Measurements from ENCODE around the gene GADL1.
A peak's percentile ranks its signal among the peaks of the same experiment; 100 is the strongest.

GADL1 gene

DNA sequence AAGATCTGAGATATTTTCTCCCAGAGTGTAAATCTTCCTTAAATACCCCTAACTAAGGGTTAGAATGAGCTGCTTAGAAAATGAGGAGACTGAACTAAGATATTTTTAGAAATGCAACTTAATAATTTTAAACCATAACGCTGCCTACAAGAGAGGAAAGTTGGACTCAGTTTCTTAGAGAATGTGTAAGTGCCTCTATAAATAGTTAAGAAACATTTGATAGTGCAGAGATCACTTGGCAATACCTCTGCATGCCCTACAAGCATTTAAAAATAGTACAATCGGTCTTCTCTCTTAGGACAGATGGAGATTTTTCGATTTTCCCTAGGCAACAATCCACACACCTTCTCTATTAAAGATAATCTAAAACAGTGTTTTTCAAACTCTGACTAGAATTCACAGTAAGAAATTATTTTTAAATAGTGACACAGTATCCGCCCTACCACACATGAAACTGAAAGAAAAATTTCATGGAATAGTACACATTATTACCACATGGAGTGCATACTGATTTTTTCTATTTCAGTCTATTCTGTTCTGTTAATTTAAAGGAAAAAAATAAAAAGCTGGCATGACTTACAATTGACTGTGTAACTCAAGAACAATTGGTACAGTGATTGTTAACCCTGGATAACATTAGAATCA, 83.2 kb downstream of the GADL1 start:
- Histone ChIP-seq H3K4me3 (ENCODE audit: low read depth, low read length) (peak overlapping the region; percentile 27; the same call in 1 of the 2 replicates), H3K79me2 (ENCODE audit: control insufficient read depth, insufficient read depth, low read length, unreplicated experiment) (no peaks in the 10 kb centered on the region), H3K4me1 (ENCODE audit: control insufficient read depth, insufficient read depth, low read length, unreplicated experiment) (no peaks in the 10 kb centered on the region), H3K27ac (ENCODE audit: low read depth, low read length) (no peak overlapping the region), H3K27me3 (ENCODE audit: insufficient read depth, low read length) (no peaks in the 10 kb centered on the region), H3K36me3 (ENCODE audit: insufficient read depth, low read length) (no peaks in the 10 kb centered on the region), H2AFZ (ENCODE audit: low read length, unreplicated experiment) (peak overlapping the region; percentile 30)

DNA sequence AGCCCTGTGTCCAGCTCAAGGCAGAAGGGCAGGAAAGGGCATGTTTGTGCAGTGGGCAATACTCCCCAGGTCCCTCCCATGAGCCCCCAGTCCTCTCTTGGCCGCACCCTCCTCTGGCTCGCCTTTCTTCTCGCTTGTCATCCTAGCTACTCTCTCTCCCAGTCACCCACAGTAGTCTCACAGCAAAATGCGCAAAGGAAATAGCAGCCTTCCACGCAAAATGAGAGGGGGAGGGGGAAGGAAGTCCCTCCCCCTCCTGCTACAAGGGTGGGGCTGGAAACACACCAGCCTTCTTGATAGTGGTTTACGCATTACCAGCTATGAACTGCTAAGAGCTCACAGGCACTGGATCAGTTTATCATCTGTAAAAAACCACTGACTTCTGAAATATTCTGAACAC, 83.8 kb downstream of the GADL1 start:
- Histone ChIP-seq H3K27ac (ENCODE audit: low read depth, low read length) (no peak overlapping the region), H2AFZ (ENCODE audit: low read length, unreplicated experiment) (peak overlapping the region; percentile 30), H3K79me2 (ENCODE audit: control insufficient read depth, insufficient read depth, low read length, unreplicated experiment) (no peaks in the 10 kb centered on the region), H3K36me3 (ENCODE audit: insufficient read depth, low read length) (no peaks in the 10 kb centered on the region), H3K4me1 (ENCODE audit: control insufficient read depth, insufficient read depth, low read length, unreplicated experiment) (no peaks in the 10 kb centered on the region), H3K4me3 (ENCODE audit: low read depth, low read length) (no peak overlapping the region), H3K27me3 (ENCODE audit: insufficient read depth, low read length) (no peaks in the 10 kb centered on the region)

DNA sequence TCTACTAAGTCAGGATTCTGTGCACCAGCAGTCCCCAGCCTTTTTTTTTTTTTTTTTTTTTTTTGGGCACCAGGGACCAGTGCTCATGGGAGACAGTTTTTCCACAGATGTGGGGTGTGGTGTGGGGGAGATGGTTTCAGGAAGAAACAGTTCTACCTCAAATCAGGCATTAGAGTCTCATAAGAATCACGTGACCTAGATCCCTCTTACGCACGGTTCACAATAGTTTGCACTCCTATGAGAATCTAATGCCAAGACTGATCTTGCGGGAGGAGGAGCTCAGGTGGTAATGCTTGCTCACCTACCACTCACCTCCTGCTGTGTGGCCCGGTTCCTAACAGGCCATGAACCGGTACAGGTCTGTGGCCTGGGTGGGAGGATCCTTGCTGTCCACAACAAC, 88.8 kb downstream of the GADL1 start:
- Histone ChIP-seq H3K27me3 (ENCODE audit: insufficient read depth, low read length) (no peaks in the 10 kb centered on the region), H3K36me3 (ENCODE audit: insufficient read depth, low read length) (no peaks in the 10 kb centered on the region), H3K4me3 (ENCODE audit: low read depth, low read length) (no peak overlapping the region), H2AFZ (ENCODE audit: low read length, unreplicated experiment) (no peak overlapping the region), H3K27ac (ENCODE audit: low read depth, low read length) (no peak overlapping the region), H3K4me1 (ENCODE audit: control insufficient read depth, insufficient read depth, low read length, unreplicated experiment) (no peaks in the 10 kb centered on the region), H3K79me2 (ENCODE audit: control insufficient read depth, insufficient read depth, low read length, unreplicated experiment) (no peaks in the 10 kb centered on the region)

DNA sequence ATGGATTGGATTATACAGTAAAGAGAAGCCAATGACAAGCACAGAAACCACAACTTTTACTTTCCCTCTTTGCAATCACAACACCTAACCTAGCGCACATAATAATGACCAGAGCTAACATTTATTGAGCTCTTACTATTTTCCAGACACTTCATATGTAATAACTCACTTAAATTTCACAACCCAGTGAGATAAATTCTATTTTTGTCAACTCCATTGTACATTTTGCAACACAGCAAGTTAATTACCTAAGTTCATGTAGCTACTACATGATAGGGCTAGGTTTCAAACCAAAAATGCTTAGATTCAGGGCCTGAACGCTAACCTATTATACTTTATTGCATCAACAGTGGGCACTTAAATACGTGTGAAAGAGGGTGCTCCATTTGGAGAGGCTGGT, 89.5 kb downstream of the GADL1 start:
- no peaks in the 10 kb centered on the region for H3K27me3 ChIP-seq (ENCODE audit: insufficient read depth, low read length)
- H3K4me1 ChIP-seq (ENCODE audit: control insufficient read depth, insufficient read depth, low read length, unreplicated experiment) = no peaks in the 10 kb centered on the region
- H3K79me2 ChIP-seq (ENCODE audit: control insufficient read depth, insufficient read depth, low read length, unreplicated experiment) = no peaks in the 10 kb centered on the region
- H3K36me3 ChIP-seq (ENCODE audit: insufficient read depth, low read length) = no peaks in the 10 kb centered on the region
- no peak overlapping the region for H3K27ac ChIP-seq (ENCODE audit: low read depth, low read length)
- no peak overlapping the region for H2AFZ ChIP-seq (ENCODE audit: low read length, unreplicated experiment)
- no peak overlapping the region for H3K4me3 ChIP-seq (ENCODE audit: low read depth, low read length)

DNA sequence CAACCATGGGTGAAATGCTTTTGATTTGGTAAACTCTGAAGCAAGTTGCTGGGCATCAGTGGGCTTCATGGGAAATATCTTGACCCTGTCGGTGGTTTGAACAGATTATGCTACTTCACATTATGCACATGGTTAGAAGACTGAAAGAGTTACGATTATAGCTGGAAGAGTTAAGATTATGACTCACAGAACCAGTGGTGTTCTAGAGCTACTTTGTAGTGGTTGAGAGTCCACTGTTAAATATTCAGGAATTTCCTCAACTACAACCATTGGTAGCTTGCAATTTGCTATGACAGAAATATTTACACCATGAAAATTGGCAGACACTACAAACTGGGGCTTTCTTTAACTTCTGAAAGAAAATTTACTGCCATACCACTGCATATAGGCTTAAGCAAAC, 99.3 kb downstream of the GADL1 start:
- H3K27me3 ChIP-seq (ENCODE audit: insufficient read depth, low read length) = no peaks in the 10 kb centered on the region
- no peaks in the 10 kb centered on the region for H3K79me2 ChIP-seq (ENCODE audit: control insufficient read depth, insufficient read depth, low read length, unreplicated experiment)

DNA sequence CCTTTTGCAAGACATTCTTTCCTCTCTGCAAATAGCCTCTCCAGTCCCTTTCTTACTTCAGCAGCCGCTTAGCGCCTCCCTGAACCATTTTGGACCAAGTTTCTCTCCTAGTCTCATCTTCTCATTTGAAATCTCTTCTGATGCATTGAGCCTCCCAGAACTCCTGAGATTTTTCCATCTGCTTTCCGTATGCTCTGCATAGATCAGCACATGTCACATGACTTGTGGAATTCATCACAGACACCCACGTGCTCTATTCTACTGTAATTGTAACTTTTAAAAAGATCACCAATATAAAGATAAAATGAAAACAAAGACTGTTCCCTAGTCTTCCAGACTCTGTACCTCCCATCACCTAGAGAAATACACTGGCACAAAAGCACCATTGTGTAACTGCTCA, 100.7 kb downstream of the GADL1 start:
- H3K27me3 ChIP-seq (ENCODE audit: insufficient read depth, low read length) = no peaks in the 10 kb centered on the region
- no peak overlapping the region for H3K27ac ChIP-seq (ENCODE audit: low read depth, low read length)
- no peaks in the 10 kb centered on the region for H3K36me3 ChIP-seq (ENCODE audit: insufficient read depth, low read length)
- H2AFZ ChIP-seq (ENCODE audit: low read length, unreplicated experiment) = no peak overlapping the region
- H3K79me2 ChIP-seq (ENCODE audit: control insufficient read depth, insufficient read depth, low read length, unreplicated experiment) = no peaks in the 10 kb centered on the region
- no peak overlapping the region for H3K4me3 ChIP-seq (ENCODE audit: low read depth, low read length)
- no peaks in the 10 kb centered on the region for H3K4me1 ChIP-seq (ENCODE audit: control insufficient read depth, insufficient read depth, low read length, unreplicated experiment)

More for the DNA sequence above, 99.3 kb downstream of the GADL1 start:
- no peaks in the 10 kb centered on the region for H3K4me1 ChIP-seq (ENCODE audit: control insufficient read depth, insufficient read depth, low read length, unreplicated experiment)
- H3K27ac ChIP-seq (ENCODE audit: low read depth, low read length) = no peak overlapping the region
- no peak overlapping the region for H3K4me3 ChIP-seq (ENCODE audit: low read depth, low read length)
- no peak overlapping the region for H2AFZ ChIP-seq (ENCODE audit: low read length, unreplicated experiment)
- no peaks in the 10 kb centered on the region for H3K36me3 ChIP-seq (ENCODE audit: insufficient read depth, low read length)

DNA sequence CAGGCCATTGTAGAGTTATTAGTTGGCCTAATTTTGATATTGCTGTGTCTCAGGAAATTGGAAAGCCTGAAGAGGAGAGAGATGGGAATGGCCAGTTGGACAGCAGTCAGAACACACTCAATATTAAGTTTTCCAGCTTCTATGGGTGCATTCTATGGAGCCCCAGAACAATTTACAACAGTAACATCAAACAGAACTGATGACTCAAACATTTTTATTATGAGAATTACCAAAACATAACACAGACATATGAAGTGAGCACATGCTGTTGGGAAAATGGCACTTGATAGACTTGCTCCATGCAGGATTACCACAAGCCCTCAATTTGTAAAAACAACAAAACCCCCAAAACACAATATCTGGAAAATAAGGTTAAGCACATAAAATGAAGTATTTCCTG, 104.3 kb downstream of the GADL1 start:
- H3K27me3 ChIP-seq (ENCODE audit: insufficient read depth, low read length) = no peaks in the 10 kb centered on the region
- H3K4me3 ChIP-seq (ENCODE audit: low read depth, low read length) = no peak overlapping the region
- no peaks in the 10 kb centered on the region for H3K4me1 ChIP-seq (ENCODE audit: control insufficient read depth, insufficient read depth, low read length, unreplicated experiment)
- H3K27ac ChIP-seq (ENCODE audit: low read depth, low read length) = no peak overlapping the region
- H3K36me3 ChIP-seq (ENCODE audit: insufficient read depth, low read length) = no peaks in the 10 kb centered on the region
- H2AFZ ChIP-seq (ENCODE audit: low read length, unreplicated experiment) = no peak overlapping the region
- H3K79me2 ChIP-seq (ENCODE audit: control insufficient read depth, insufficient read depth, low read length, unreplicated experiment) = no peaks in the 10 kb centered on the region

DNA sequence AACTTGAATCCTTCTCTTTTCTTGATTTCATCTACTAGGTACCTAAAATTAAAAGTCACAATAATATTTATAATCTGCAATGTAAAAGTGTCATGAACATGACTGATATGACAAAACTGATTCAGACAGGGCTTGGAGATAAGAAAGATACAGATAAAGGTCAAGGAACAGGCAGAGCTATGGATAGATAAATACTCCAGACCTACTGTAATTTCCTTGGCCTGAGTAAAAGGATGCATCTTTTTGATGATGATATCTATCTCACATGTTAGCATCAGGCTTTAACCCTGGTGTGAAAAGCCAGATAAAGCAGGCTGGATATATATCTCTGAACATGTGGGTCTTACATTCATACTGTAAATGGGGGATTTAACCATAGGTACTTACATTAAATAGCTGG, 108.1 kb downstream of the GADL1 start:
- Histone ChIP-seq H3K36me3 (ENCODE audit: insufficient read depth, low read length) (no peaks in the 10 kb centered on the region), H3K27me3 (ENCODE audit: insufficient read depth, low read length) (no peaks in the 10 kb centered on the region; the same call in 1 of the 2 replicates), H3K79me2 (ENCODE audit: control insufficient read depth, insufficient read depth, low read length, unreplicated experiment) (no peaks in the 10 kb centered on the region), H3K4me1 (ENCODE audit: control insufficient read depth, insufficient read depth, low read length, unreplicated experiment) (no peaks in the 10 kb centered on the region), H2AFZ (ENCODE audit: low read length, unreplicated experiment) (no peak overlapping the region), H3K4me3 (ENCODE audit: low read depth, low read length) (no peak overlapping the region), H3K27ac (ENCODE audit: low read depth, low read length) (no peak overlapping the region)

DNA sequence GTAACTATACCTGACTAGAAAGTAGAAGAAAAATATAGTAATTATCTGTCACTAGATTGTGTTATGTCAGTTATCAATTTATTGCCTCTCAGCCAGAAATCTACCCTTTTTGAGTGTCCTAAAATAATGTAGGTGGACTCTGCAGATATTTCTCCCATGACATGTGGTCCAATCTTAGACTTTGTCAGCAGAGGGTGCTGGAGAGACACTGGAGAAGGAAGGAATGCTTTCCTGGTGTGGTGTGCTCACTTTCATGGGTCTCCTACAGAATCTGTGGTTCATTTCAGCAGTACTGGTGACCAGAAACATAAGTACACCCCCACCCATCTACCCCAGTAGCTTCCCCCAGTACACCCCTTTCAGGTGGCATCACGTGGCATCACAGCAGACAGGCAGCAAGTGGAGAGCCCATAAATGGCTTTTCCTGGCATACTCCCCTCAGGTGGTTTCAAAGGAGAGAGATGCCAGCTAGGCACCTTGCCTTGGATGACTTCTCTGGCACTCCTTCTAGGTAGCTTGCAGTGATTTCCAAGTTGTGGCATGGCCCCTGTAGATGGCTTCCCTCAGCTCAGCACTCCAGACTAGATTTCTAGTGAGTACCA, 114.7 kb downstream of the GADL1 start:
- Histone ChIP-seq H3K36me3 (ENCODE audit: insufficient read depth, low read length) (no peaks in the 10 kb centered on the region), H2AFZ (ENCODE audit: low read length, unreplicated experiment) (no peak overlapping the region), H3K27ac (ENCODE audit: low read depth, low read length) (no peak overlapping the region), H3K4me3 (ENCODE audit: low read depth, low read length) (no peak overlapping the region), H3K27me3 (ENCODE audit: insufficient read depth, low read length) (no peaks in the 10 kb centered on the region; the same call in 1 of the 2 replicates), H3K4me1 (ENCODE audit: control insufficient read depth, insufficient read depth, low read length, unreplicated experiment) (no peaks in the 10 kb centered on the region), H3K79me2 (ENCODE audit: control insufficient read depth, insufficient read depth, low read length, unreplicated experiment) (no peaks in the 10 kb centered on the region)

DNA sequence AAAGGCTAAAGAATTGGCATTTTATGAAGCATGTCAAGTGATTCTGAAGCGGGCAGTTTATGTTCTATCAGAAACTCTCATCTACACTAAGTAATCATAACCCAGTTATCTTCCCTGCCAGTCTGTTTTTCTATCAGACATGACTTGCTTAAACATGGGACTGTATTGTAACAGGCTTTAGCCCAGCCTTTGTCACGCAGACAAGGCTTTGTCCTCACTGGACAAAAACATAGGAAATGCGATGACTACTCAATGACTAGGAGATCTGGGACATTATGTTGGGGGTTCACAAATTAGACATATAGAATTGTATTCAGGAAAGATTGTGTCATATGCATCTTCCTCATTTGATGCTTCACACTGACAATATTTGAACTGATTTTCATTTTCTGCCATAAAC, 115.5 kb downstream of the GADL1 start:
- H3K27me3 ChIP-seq (ENCODE audit: insufficient read depth, low read length) = no peaks in the 10 kb centered on the region; the same call in 1 of the 2 replicates
- no peak overlapping the region for H2AFZ ChIP-seq (ENCODE audit: low read length, unreplicated experiment)
- H3K36me3 ChIP-seq (ENCODE audit: insufficient read depth, low read length) = no peaks in the 10 kb centered on the region
- no peaks in the 10 kb centered on the region for H3K79me2 ChIP-seq (ENCODE audit: control insufficient read depth, insufficient read depth, low read length, unreplicated experiment)
- no peaks in the 10 kb centered on the region for H3K4me1 ChIP-seq (ENCODE audit: control insufficient read depth, insufficient read depth, low read length, unreplicated experiment)
- no peak overlapping the region for H3K4me3 ChIP-seq (ENCODE audit: low read depth, low read length)
- H3K27ac ChIP-seq (ENCODE audit: low read depth, low read length) = no peak overlapping the region

DNA sequence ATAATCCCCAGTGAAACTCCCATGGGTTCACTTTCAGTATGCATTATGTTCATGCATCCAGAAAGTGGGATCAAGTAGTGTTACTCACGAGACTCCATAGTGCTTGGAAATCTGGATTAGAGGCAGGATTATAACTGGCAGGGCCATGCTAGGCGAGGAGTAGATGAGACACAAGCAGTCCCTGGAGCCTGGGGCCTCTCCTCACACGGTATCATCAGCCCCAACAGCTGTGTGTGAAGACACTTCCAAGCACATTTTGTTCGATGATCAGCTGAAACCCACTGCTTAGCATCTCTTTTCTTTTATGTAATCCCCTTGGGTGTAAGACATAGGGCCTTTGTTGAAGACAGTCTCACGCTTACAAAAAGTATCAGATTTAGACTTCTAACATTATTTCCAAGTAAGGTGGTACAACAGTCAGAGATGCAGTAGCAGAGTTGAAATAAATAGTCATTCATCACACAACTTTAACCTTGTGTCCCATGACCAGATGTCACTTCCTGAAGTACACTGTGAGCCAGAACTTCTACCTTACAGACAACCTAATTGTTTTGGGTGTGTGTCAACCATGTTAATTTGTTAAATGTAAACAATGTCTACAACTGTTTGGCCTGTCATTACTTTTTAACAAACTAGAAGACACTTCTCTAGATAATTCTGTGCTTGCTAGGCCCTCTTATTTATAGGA, 116.9 kb downstream of the GADL1 start:
- H3K27ac ChIP-seq (ENCODE audit: low read depth, low read length) = no peak overlapping the region
- no peaks in the 10 kb centered on the region for H3K4me1 ChIP-seq (ENCODE audit: control insufficient read depth, insufficient read depth, low read length, unreplicated experiment)
- no peak overlapping the region for H3K4me3 ChIP-seq (ENCODE audit: low read depth, low read length)
- no peaks in the 10 kb centered on the region; the same call in 1 of the 2 replicates for H3K27me3 ChIP-seq (ENCODE audit: insufficient read depth, low read length)
- no peaks in the 10 kb centered on the region for H3K79me2 ChIP-seq (ENCODE audit: control insufficient read depth, insufficient read depth, low read length, unreplicated experiment)
- no peak overlapping the region for H2AFZ ChIP-seq (ENCODE audit: low read length, unreplicated experiment)
- H3K36me3 ChIP-seq (ENCODE audit: insufficient read depth, low read length) = no peaks in the 10 kb centered on the region

Measured in ACC112 (cell line).